PC-3 (cell line): ENCODE measurements around the gene FAM13A.

Source experiments
- EZH2 ChIP-seq: fragments of 300-600 bp; sonication (generic); IDR thresholded peaks from one replicate; pipeline ENCODE4 v1.6.1; 2017; ENCODE audit warnings: antibody characterized with exemption, mild to moderate bottlenecking, low read length; ENCODE audit not compliant: unreplicated experiment
- EZH2phosphoT487 ChIP-seq: fragments of 300-600 bp; sonication (generic); IDR thresholded peaks from 2 replicates; pipeline ENCODE4 v1.6.1; 2018; ENCODE audit warnings: mild to moderate bottlenecking, antibody characterized with exemption, low read length, borderline replicate concordance
- TF ChIP-seq, protein P1 (sequence below): fragments of 300-600 bp; sonication (generic); conservative IDR thresholded peaks from 2 replicates; pipeline ENCODE4 v1.5.1; 2017; ENCODE audit warnings: antibody characterized with exemption, low read depth, mild to moderate bottlenecking, low read length

DNA sequence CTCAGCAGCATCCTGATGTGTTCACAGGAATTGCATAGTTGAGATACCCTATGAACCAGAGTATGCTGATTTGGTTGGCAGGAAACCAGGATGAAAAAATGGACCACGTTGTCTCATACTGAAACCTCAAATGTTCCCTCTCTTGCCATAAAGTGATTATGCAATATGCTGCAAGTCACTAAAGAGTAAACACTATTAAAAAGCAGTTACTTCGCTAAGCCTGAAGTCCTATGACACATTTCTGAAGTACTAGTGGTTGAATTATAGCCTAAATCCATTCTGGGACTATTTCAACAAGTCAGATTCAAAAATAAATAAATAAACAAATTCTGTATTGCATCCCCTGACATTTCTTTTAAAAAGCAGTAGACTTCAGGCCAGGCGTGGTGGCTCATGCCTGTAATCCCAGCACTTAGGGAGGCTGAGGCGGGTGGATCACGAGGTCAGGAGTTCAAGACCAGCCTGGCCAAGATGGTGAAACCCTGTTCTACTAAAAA is 253.3 kb downstream of the FAM13A start:
- TF ChIP-seq EZH2: no peak
- TF ChIP-seq, protein P1, sequence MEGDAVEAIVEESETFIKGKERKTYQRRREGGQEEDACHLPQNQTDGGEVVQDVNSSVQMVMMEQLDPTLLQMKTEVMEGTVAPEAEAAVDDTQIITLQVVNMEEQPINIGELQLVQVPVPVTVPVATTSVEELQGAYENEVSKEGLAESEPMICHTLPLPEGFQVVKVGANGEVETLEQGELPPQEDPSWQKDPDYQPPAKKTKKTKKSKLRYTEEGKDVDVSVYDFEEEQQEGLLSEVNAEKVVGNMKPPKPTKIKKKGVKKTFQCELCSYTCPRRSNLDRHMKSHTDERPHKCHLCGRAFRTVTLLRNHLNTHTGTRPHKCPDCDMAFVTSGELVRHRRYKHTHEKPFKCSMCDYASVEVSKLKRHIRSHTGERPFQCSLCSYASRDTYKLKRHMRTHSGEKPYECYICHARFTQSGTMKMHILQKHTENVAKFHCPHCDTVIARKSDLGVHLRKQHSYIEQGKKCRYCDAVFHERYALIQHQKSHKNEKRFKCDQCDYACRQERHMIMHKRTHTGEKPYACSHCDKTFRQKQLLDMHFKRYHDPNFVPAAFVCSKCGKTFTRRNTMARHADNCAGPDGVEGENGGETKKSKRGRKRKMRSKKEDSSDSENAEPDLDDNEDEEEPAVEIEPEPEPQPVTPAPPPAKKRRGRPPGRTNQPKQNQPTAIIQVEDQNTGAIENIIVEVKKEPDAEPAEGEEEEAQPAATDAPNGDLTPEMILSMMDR: no peak
- no peak for TF ChIP-seq EZH2phosphoT487
